NCI-H2227 (cell line): ENCODE measurements around the gene AK2.
"Not testable (repeated sequence)": the region's sequence is repeated elsewhere in the genome, so short reads cannot be mapped to it uniquely, and the experiment has no call there.

Experiments
- DNase-seq: peaks from one replicate; lab custom pipeline; 2025; ENCODE audit not compliant: unreplicated experiment; lab: John Stamatoyannopoulos, UW

AK2 gene

DNA sequence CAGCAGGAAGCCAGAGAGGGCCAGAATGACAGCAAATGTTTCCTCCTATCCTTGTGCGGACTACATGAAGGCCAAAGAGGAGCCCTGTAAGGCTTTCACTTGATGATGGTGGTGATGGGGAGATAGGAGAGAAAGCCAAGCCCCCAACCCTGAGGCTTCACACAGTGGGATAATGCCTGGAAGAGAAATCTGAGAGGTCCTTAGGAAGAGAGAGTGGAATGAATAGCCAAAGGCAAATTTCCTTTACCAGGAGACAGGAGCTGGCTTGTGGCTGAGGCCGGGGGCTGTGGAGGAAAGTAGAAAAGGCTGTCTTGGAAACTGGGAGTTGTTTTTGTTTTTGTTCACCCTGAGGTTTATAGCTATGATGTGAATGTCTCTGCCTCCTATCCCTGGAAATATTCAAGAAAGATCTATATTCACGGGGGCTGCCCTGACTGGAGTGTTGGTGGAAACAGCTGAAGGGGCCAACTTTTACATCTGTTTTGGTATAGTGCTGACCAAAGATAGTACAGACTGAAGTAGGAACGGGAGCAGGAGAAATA is 59.1 kb downstream of the AK2 start:
- no peak for DNase-seq

GRCh38 chr1:32975055-32975454 is 61.6 kb downstream of the AK2 start:
- not testable (repeated sequence) for DNase-seq

GRCh38 chr1:32973458-32973857 is 63.2 kb downstream of the AK2 start:
- DNase-seq = not testable (repeated sequence)

DNA sequence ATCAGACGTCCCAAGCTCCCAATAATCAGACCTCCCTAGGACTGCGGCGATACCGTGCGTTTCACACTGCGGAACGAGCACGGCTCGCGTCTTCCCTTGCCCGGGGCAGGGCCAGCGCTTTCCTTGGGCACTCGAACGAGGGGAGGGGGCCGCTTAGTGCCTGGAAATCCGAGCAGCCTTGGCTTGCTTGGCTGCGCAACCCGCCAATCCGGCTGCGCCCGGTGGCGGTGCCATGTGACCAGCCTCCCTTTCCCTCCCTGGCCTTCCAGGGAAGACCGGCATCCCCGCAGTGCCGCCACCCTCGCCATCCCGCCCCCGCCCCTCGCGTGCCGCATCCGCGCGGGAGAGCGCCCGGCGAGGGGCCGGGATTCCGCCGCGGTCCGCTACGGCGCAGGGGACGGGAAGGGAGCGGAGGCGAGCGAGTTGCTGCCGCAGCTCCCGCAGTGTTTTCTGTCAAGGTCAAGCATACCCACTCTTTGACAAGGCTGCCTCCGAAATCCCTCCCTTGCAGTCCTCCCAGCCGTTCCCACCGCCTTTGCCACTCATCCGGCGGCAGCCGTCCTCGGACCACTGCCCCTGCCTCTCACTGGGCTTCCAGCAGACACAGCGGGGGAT is 63.8 kb downstream of the AK2 start:
- DNase-seq = peak; percentile 91

DNA sequence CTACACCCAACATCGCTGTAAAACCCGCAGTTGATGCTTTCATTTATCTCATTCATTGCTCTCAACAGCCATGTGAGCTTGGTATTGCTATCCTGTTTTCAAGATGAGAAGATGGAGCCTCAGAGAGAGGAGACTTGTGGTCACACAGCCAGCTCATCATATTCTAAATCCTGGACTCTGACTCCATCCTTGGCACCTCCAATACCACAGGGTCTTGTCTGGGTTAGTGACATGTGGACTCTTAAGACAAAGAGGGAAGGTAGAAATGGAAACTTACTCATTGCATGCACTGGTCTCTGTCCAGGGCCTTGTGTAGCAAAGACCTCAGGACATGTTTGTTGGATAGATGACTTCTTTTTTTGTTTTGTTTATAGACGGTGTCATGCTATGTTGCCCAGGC is 65.1 kb downstream of the AK2 start:
- no peak for DNase-seq

- no peak for DNase-seq
Measured at GRCh38 chr1:32971156-32971555, 65.5 kb downstream of the AK2 start.

DNA sequence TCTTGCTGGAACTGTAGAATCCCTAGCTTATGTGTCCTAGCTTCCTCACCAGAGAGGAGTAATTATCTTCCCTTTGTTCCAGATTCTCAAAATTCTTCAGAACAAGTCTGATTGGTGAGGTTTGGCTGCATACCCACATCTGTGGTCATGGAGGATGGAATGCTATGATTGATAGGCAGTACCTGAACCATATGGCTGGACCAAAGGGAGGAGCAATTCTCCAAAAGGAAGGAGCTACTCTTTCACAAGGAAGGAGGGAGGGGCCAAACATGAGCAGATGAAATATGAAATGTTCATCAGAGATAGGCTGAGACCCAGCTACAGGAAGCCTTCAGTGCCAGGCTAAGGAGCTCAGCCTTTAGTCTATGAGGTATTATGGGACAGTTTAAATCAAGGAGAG is 67.1 kb downstream of the AK2 start:
- DNase-seq = no peak

DNA sequence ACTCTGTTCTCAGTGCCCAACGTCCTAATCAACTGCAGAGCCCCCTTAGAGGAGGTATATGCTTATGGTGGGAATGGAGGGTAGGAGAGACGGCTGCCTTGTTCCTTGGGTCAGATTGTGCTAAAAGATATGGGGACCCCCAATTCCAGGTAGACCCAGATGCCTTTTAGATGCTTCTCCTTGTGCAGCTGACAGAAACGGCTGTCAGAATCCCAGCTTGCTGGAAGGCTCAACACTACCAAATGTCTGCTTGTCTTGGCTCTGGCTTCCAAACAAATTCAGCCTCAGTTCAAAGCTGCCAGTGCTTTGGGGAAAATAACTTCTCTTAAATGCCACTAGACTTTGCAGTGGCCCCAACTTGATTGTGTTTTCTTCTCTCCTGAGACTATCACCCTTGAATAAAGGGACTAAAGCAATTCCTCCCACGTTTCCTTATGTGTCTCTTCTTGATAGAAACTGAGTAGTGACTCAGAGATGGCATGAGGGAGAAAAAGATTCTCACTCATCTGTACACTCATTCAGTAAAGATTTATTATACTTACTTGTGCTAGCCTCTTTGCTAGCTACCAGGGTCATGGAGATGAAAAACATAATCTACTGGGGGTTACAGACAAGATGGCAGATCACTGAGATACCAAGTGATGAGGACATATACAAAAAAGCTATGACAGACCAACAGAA is 68.7 kb downstream of the AK2 start:
- DNase-seq = no peak

GRCh38 chr1:32966900-32967299 is 69.8 kb downstream of the AK2 start:
- no peak for DNase-seq

DNA sequence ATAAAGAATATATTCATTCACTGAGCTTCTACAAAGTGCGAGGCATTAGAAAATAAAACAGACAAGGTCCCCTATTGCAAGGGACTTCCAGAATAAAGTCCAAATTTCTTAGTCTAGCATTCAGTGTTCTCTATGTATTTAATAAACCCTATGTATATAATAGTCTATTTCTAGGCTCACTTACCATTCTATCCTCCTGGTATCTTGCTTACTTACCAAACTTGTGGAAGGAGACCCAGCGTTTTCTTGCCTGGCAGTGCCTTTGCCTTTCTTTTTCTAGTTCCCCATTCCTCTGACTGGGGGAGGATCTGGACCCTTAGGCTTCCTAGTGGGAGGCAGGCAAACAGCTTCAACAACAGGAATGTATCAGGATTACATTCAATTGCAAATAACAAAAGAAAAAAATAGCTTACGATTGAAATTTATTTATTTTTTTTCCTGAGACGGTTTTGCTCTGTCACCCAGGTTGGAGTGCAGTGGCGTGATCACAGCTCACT is 71.4 kb downstream of the AK2 start:
- DNase-seq = peak; percentile 21

DNA sequence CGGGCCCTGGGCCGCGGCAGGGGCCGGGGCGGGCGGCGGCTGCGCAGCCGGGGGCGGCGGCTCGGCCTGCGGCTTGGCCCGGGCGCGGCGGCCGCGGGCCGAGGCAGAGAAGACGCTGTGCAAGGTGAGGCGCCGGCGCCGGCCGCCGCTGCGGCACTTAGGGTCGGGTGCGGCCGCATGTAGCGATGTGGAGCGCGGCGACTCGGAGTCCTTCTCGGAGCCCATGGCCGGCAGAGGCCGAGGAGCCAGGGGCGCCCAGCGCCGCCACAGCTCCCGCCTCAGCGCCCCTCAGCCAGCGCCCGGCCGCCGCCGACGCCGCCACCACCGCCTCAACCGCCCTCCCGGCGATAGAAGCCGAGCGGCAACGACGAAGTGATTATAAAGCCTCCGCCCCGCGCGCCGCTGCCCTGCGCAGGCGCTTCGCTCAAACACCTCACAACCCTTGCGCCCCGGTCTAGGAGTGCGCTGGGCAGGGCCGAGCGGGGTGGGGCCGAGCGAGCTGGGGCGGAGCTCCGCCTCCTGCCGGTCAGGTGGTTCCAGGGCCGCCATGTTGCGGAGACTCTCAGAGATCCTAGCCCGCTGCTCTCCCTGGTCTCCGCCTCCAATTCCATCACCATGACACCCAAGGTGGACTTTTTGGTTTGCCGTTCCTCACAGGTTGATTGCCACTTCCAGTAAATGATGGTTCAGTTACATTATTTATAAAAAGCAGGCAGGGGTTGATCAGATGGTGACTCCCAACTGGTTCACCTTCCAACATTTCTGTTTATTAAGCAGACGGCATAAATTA is 72.0 kb downstream of the AK2 start, which contains the start of gene RNF19B:
RNF19B (minus strand) TSS at position 349 of the 790 bp plus-strand sequence; CDS start at position 225, 124 bp downstream.
- DNase-seq = peak; percentile 98

DNA sequence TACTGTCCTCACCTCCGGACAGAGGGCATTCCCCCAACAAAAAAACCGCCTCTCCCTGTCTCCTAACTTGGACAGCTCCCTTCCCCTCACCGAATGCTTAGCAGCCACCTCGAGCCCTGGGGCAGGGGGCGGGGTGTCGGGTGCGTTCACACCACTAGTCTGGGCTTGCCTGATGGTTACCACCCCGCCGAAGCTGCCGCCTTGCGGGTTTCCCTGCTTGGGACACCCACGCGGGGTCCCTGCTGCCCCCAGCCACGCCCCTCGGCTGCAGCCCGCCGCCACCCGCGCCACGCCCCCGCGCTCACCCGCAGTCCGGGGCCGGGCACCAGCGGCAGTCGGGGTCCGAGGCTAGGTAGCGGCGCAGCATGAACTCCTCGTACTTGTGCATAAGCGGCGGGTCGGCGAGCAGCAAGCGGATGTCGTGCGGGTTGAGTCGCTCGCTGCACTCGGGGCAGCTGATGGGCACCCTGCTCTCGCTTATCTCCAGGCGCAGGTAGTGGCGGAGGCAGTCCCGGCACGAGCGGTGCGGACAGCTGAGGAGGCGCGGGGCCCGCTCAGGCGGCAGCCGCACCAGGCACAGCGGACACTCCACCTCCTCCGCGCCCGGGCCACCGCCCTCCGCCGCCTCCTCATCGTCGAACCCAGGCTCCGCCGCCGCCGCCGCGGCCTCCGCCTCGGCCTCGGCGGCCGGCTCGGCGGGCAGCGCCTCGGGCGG is 72.8 kb downstream of the AK2 start:
- peak; percentile 69 for DNase-seq

DNA sequence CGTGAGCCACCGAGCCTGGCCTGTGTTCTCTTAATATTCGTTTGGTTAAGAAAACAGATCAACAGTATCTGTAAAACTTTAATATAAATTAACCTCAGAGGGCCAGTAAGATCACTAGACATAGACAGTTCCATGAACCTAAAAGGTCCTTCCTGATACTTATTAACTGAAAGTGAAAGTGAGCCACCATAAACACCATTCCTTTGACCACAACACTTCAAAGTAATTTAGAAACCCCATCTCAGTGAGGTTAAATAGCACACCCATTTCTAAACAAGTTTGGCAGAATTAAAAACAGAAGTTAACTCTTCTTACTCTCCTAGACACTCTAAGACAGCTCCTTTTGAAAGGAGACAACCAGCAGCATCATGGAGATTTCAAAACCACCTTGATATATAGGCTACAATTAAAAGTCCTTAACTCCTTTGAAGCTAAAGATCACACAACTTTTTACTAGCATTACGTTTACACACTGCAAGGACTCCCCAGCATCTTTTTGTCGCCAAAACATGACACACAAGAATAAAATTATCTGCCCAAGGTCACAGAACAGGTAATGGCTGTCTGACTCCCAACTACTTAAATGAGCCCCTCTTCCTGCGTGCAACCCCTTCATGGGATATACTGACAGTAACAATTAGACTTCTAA is 74.3 kb downstream of the AK2 start:
- no peak for DNase-seq

DNA sequence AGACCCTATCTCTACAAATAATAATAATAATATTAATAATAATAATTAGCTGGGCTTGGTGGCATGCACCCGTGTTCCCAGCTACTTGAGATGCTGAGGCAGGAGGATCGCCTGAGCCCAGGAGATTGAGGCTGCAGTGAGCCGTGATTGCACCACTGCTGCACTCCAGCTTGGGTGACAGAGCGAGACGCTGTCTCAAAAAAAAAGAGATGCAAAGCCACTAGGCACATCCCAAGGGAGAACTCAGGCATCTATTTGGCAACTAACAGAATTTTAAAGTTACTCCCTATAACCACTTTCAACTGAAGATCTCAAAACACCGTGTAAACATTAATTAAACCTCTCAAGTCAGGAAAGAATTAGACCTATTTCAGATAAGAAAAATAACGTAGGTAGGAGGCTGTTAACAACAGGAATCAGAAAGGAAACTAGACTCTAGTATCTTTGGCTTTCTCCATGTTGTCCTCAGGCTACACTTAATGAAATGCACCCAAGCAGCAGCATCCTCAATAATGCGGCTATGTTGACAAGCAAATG is 75.8 kb downstream of the AK2 start:
- DNase-seq = no peak

DNA sequence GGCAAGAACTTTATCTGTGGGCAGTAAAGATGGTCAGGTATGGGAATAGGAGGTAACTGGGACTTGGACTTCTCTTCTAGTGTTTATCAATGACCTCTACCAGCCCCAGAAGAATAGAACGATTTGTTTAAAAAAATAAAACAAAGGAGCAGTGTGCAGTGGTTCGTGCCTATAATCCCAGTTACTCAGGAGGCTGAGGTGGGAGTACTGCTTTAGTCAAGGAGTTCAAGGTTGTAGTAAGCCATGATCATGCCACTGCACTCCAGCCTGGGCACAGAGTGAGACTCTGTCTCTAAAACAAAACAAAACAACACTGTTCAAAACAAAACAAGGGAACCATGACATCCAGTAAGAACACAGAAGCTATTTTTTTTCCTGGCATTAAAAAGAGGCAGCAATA is 76.3 kb downstream of the AK2 start:
- no peak for DNase-seq

DNA sequence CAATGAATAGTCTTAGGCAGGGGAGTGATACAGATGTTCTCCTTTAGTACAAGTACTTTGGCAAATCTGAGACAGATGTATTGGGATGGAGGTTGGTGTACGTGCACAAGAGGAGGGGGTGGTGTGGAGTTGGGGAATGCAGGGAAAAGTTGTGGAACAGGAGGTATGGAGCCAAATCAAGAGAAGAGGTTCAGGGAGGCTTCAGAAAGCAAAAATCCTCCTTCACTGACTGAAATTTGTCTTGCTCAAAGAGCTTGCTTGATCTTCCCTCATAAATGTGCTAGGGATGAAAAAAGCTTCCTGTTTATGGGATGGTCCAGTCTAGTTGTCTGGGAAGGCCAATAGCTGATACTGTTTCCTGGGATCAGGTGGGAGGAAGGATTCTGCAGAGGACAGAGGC is 77.9 kb downstream of the AK2 start:
- DNase-seq = no peak
